Upper lobe of right lung (tissue), 1 donor: ENCODE results near the gene BTD. TPM values are rescaled to one million over a fixed set of nuclear protein-coding genes. Genes with fewer than 3 reads are reported as not detected.
A peak's percentile ranks its signal among the peaks of the same experiment; 100 is the strongest.

Source experiments
- ATAC-seq: fragments of 200-7000 bp; cut with Tn5 transposase; one replicate; pipeline ENCODE4 v1.9.1; 2020; ENCODE audit warnings: mild to moderate bottlenecking, moderate library complexity
- DNase-seq: peaks from one replicate; pipeline ENCODE4 v3.0.0-alpha.2; 2020
- H3K27ac ChIP-seq: fragments of 200-600 bp; one replicate; pipeline ENCODE4 v1.8.0; 2022
- H3K27me3 ChIP-seq: fragments of 200-600 bp; one replicate; pipeline ENCODE4 v1.8.0; 2022; ENCODE audit warnings: mild to moderate bottlenecking
- H3K36me3 ChIP-seq: fragments of 200-600 bp; one replicate; pipeline ENCODE4 v1.8.0; 2022
- H3K4me1 ChIP-seq: fragments of 200-600 bp; one replicate; pipeline ENCODE4 v1.8.0; 2022
- H3K4me3 ChIP-seq: fragments of 200-600 bp; one replicate; pipeline ENCODE4 v1.8.0; 2022; ENCODE audit warnings: mild to moderate bottlenecking
- H3K9me3 ChIP-seq: fragments of 200-600 bp; one replicate; pipeline ENCODE4 v1.8.0; 2022
- CTCF ChIP-seq: fragments of 200-600 bp; IDR thresholded peaks from one replicate; pipeline ENCODE4 v1.8.0; 2022; ENCODE audit warnings: antibody characterized with exemption
- intact Hi-C: fragments of 100-400 bp; cut with DNase I; formaldehyde crosslinking; loops from one replicate; pipeline ENCODE4 v1.11.0; 2022
- total RNA-seq: library from RNA; stranded (reverse); fragmentation: NEBNext Ultra II Directional; extraction: Animal tissue kit (Norgen Biotek cat#: 25700); gene quantifications from one replicate; pipeline ENCODE4 v1.2.1, GENCODE V29; 2021
- donor health status: DM: no; HTN: yes; CAD: no; lungs with severe emphysema.

BTD gene
- total RNA-seq, 1 donor from 2014 or later = 24.6 TPM

- no peaks in the 10 kb centered on the region for H3K9me3 ChIP-seq
- intact Hi-C loops = no loop called here
- no peaks in the 10 kb centered on the region for H3K36me3 ChIP-seq
- no peaks in the 10 kb centered on the region for H3K27me3 ChIP-seq
- ATAC-seq = no peak
- no peak overlapping the region for H3K4me3 ChIP-seq
- H3K27ac ChIP-seq = no peak overlapping the region
- no peak for TF ChIP-seq CTCF
- DNase-seq = no peak
- H3K4me1 ChIP-seq = peaks cover 39% of the 10 kb centered on the region
Observed at GRCh38 chr3:15632212-15632580, 30.7 kb downstream of the BTD start.

GRCh38 chr3:15633159-15633558 lies 31.6 kb downstream of the BTD start:
- no peaks in the 10 kb centered on the region for H3K36me3 ChIP-seq
- no peaks in the 10 kb centered on the region for H3K27me3 ChIP-seq
- DNase-seq (no peak), ATAC-seq (no peak)
- no peaks in the 10 kb centered on the region for H3K9me3 ChIP-seq
- intact Hi-C loops = no loop called here
- H3K4me3 ChIP-seq = no peak overlapping the region
- H3K4me1 ChIP-seq = peaks cover 44% of the 10 kb centered on the region
- no peak for TF ChIP-seq CTCF
- H3K27ac ChIP-seq = no peak overlapping the region

- peaks cover 44% of the 10 kb centered on the region for H3K4me1 ChIP-seq
Observed at GRCh38 chr3:15633766-15634598, 32.4 kb downstream of the BTD start.

GRCh38 chr3:15634671-15635070 lies 33.1 kb downstream of the BTD start:
- ATAC-seq (no peak), DNase-seq (no peak)
- H3K27me3 ChIP-seq = no peaks in the 10 kb centered on the region
- no peaks in the 10 kb centered on the region for H3K9me3 ChIP-seq
- H3K27ac ChIP-seq = peak overlapping the region; percentile 21
- intact Hi-C loops = no loop called here
- no peaks in the 10 kb centered on the region for H3K36me3 ChIP-seq
- H3K4me1 ChIP-seq = peaks cover 44% of the 10 kb centered on the region
- H3K4me3 ChIP-seq = no peak overlapping the region
- no peak for TF ChIP-seq CTCF

More at GRCh38 chr3:15633766-15634598, 32.4 kb downstream of the BTD start:
- H3K4me3 ChIP-seq = no peak overlapping the region
- no peaks in the 10 kb centered on the region for H3K9me3 ChIP-seq
- ATAC-seq (no peak), DNase-seq (no peak)
- H3K27me3 ChIP-seq = no peaks in the 10 kb centered on the region
- H3K27ac ChIP-seq = peak overlapping the region; percentile 21
- no peak for TF ChIP-seq CTCF
- intact Hi-C loops = no loop called here
- no peaks in the 10 kb centered on the region for H3K36me3 ChIP-seq

GRCh38 chr3:15635121-15635661 lies 33.6 kb downstream of the BTD start:
- TF ChIP-seq CTCF = no peak
- no peak for DNase-seq
- no peak for ATAC-seq
- Histone ChIP-seq H3K27me3 (no peaks in the 10 kb centered on the region), H3K4me3 (no peak overlapping the region), H3K9me3 (no peaks in the 10 kb centered on the region), H3K4me1 (peaks cover 44% of the 10 kb centered on the region), H3K36me3 (no peaks in the 10 kb centered on the region), H3K27ac (peak overlapping the region; percentile 71)
- intact Hi-C loops = no loop called here
